ENCODE results near the gene SDK1. TPM values are rescaled to one million over a fixed set of nuclear protein-coding genes. Genes with fewer than 3 reads are reported as not detected.

Gene SDK1
- total and polyA plus RNA-seq, 2 experiments from 2014 or later: 2.1 to 10.0 TPM

- TF ChIP-seq ETS1 (IDR thresholded peaks at IDR 0.05) (no peak), CREB1 (CRISPR knock-in tag; IDR thresholded peaks at IDR 0.05; ENCODE audit: low read depth) (no peak), ZNF114 (CRISPR knock-in tag; IDR thresholded peaks at IDR 0.05) (no peak), NANOG (IDR thresholded peaks at IDR 0.05; ENCODE audit: borderline replicate concordance) (no peak)
Observed at GRCh38 chr7:3950249-3950648, 649.2 kb downstream of the SDK1 start (continued).

- no peaks in the 10 kb centered on the region for H4K20me1 ChIP-seq (replicated peaks; ENCODE audit: insufficient read depth)
- Mint-ChIP-seq H3K9me3 (no peaks in the 10 kb centered on the region), H3K4me1 (no peaks in the 10 kb centered on the region; the same call in 2 of the 3 replicates), H3K27me3 (ENCODE audit: insufficient read depth, low read depth, poor library complexity) (peaks cover 6% of the 10 kb centered on the region), H3K27ac (no peak overlapping the region), H3K36me3 (ENCODE audit: low read depth) (peaks cover 3% of the 10 kb centered on the region; the same call in 2 of the 3 replicates), H3K4me3 (no peak overlapping the region)
- H3K27ac ChIP-seq (ENCODE audit: low read depth): no peak overlapping the region
- H3K36me3 ChIP-seq (ENCODE audit: insufficient read depth): no peaks in the 10 kb centered on the region
- no peaks in the 10 kb centered on the region for H3F3A ChIP-seq (replicated peaks; ENCODE audit: low read depth)
- no peaks in the 10 kb centered on the region for H3K27me3 ChIP-seq (ENCODE audit: insufficient read depth)
- H3K4me3 ChIP-seq: no peak overlapping the region
- DNase-seq (ENCODE audit: low spot score) (no peak), ATAC-seq (no peak)
- H3K4me1 ChIP-seq (ENCODE audit: insufficient read depth): no peaks in the 10 kb centered on the region
- H3K4me2 ChIP-seq: no peak overlapping the region
- H3K9me2 ChIP-seq (ENCODE audit: insufficient read depth): no peaks in the 10 kb centered on the region
- H3K79me2 ChIP-seq (replicated peaks; ENCODE audit: insufficient read depth): no peaks in the 10 kb centered on the region
- H2AFZ ChIP-seq: no peak overlapping the region
- TF ChIP-seq JUNB (IDR thresholded peaks at IDR 0.05; ENCODE audit: unreplicated experiment) (no peak), REST (IDR thresholded peaks at IDR 0.05; ENCODE audit: unreplicated experiment) (no peak), ZNF462 (CRISPR knock-in tag; IDR thresholded peaks at IDR 0.05) (no peak), ZNF114 (CRISPR knock-in tag; IDR thresholded peaks at IDR 0.05) (no peak), STAT1 (IDR thresholded peaks at IDR 0.05; ENCODE audit: unreplicated experiment) (no peak), POLR2AphosphoS5 (IDR thresholded peaks at IDR 0.05; ENCODE audit: low read depth) (no peak), NANOG (IDR thresholded peaks at IDR 0.05; ENCODE audit: borderline replicate concordance) (no peak), CREB1 (CRISPR knock-in tag; IDR thresholded peaks at IDR 0.05; ENCODE audit: low read depth) (no peak), ZNF331 (CRISPR knock-in tag; IDR thresholded peaks at IDR 0.05; ENCODE audit: low read depth) (no peak)
- TF ChIP-seq, protein P1, sequence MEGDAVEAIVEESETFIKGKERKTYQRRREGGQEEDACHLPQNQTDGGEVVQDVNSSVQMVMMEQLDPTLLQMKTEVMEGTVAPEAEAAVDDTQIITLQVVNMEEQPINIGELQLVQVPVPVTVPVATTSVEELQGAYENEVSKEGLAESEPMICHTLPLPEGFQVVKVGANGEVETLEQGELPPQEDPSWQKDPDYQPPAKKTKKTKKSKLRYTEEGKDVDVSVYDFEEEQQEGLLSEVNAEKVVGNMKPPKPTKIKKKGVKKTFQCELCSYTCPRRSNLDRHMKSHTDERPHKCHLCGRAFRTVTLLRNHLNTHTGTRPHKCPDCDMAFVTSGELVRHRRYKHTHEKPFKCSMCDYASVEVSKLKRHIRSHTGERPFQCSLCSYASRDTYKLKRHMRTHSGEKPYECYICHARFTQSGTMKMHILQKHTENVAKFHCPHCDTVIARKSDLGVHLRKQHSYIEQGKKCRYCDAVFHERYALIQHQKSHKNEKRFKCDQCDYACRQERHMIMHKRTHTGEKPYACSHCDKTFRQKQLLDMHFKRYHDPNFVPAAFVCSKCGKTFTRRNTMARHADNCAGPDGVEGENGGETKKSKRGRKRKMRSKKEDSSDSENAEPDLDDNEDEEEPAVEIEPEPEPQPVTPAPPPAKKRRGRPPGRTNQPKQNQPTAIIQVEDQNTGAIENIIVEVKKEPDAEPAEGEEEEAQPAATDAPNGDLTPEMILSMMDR (conservative IDR thresholded peaks at IDR 0.05; ENCODE audit: low read depth in 2 of 2): no peak
Observed at GRCh38 chr7:3951316-3952055, 650.4 kb downstream of the SDK1 start.

Data from GM23338 (cell line).